Panc1 (cell line): ENCODE results near the gene TOLLIP. TPM values are rescaled to one million over a fixed set of nuclear protein-coding genes. Genes with fewer than 3 reads are reported as not detected.
"Not testable (repeated sequence)": the region's sequence is repeated elsewhere in the genome, so short reads cannot be mapped to it uniquely, and the experiment has no call there.

Experiments used
- ATAC-seq: fragments of 200-7000 bp; cut with Tn5 transposase; 2 replicates; pipeline ENCODE4 v1.9.1; 2020; ENCODE audit warnings: mild to moderate bottlenecking, moderate library complexity
- BruUV-seq: library from RNA; stranded (reverse); fragments of 400-500 nt; replicated peaks from 2 replicates; lab custom pipeline; 2021; lab: Mats Ljungman, UMichigan
- CTCF ChIA-PET: fragments of 300-600 bp; sonication (Branson Sonifier 250); formaldehyde crosslinking; loops from one replicate; lab custom pipeline; 2022; ENCODE audit warnings: antibody characterized with exemption; lab: Charles Lee
- POLR2A ChIA-PET: fragments of 300-600 bp; sonication (Branson Sonifier 250); formaldehyde crosslinking; loops from one replicate; lab custom pipeline; 2022; ENCODE audit warnings: antibody characterized with exemption; lab: Charles Lee
- DNase-seq: peaks from one replicate; pipeline ENCODE4 v3.0.0-alpha.2; 2010; ENCODE audit warnings: low read depth, low spot score
- H3K27ac ChIP-seq: 2 replicates; pipeline ENCODE4 v1.5.1; 2011; ENCODE audit warnings: mild to moderate bottlenecking, low read length, inconsistent platforms
- H3K27me3 ChIP-seq: fragments of 200-500 bp; sonication (Bioruptor generic); 2 replicates; pipeline ENCODE4 v1.6.0; 2014; ENCODE audit warnings: low read length, inconsistent platforms; ENCODE audit not compliant: control insufficient read depth, insufficient read depth
- H3K36me3 ChIP-seq: fragments of 200-500 bp; sonication (Bioruptor generic); 2 replicates; pipeline ENCODE4 v1.5.1; 2014; ENCODE audit warnings: inconsistent platforms, mild to moderate bottlenecking, low read length, moderate library complexity; ENCODE audit not compliant: control insufficient read depth, insufficient read depth
- H3K4me1 ChIP-seq: 2 replicates; pipeline ENCODE4 v1.5.1; 2011; ENCODE audit warnings: inconsistent platforms, mild to moderate bottlenecking, low read length, moderate library complexity; ENCODE audit not compliant: control insufficient read depth, insufficient read depth
- H3K4me3 ChIP-seq, 2 experiments: 2 replicates each; pipeline ENCODE4 v1.5.1; 2011 to 2012; ENCODE audit warnings: low read depth in 2 of 2, low read length in 2 of 2, mild to moderate bottlenecking in 2 of 2, inconsistent platforms in 1 of 2, moderate library complexity in 1 of 2
- H3K9me3 ChIP-seq: fragments of 200-500 bp; sonication (Bioruptor generic); 2 replicates; pipeline ENCODE4 v1.5.1; 2014; ENCODE audit warnings: low read depth, mild to moderate bottlenecking, inconsistent platforms, low read length, moderate library complexity; ENCODE audit not compliant: control insufficient read depth, insufficient read depth
- CTCF ChIP-seq: fragments of 450-650 bp; IDR thresholded peaks from 2 replicates; pipeline ENCODE4 v1.5.1; 2017; ENCODE audit warnings: mild to moderate bottlenecking
- POLR2AphosphoS5 ChIP-seq: IDR thresholded peaks from 2 replicates; pipeline ENCODE4 v1.6.1; 2012; ENCODE audit warnings: mild to moderate bottlenecking, low read depth, low read length, moderate library complexity
- REST ChIP-seq, 2 experiments: IDR thresholded peaks; 2 replicates each; pipeline ENCODE4 v1.6.1; 2011 to 2012; ENCODE audit warnings: low read depth in 2 of 2, control low read depth in 1 of 2, low read length in 1 of 2, mild to moderate bottlenecking in 1 of 2, moderate library complexity in 1 of 2; ENCODE audit not compliant: insufficient read depth in 1 of 2
- SIN3A ChIP-seq: IDR thresholded peaks from 2 replicates; pipeline ENCODE4 v1.6.1; 2012; ENCODE audit warnings: low read depth, mild to moderate bottlenecking, low read length, moderate library complexity, borderline replicate concordance; ENCODE audit not compliant: insufficient read depth
- TCF7L2 ChIP-seq: IDR thresholded peaks from 2 replicates; pipeline ENCODE4 v1.6.1; 2011; ENCODE audit warnings: mild to moderate bottlenecking, low read depth, low read length, inconsistent platforms
- in situ Hi-C: cut with HindIII; loops from 2 replicates; pipeline ENCODE4 v1.10.0; 2016; ENCODE audit warnings: low sequenced_read_pairs, low pct_unique_long_range_greater_than_20kb
- intact Hi-C: fragments of 100-400 bp; cut with micrococcal nuclease; formaldehyde crosslinking; loops from one replicate; pipeline ENCODE4 v1.10.0; 2022; ENCODE audit not compliant: unreplicated experiment
- total RNA-seq: library from RNA; stranded (reverse); gene quantifications from one replicate; pipeline ENCODE4 v1.2.1, GENCODE V29; 2021; ENCODE audit not compliant: unreplicated experiment

Gene TOLLIP
- total RNA-seq, 1 experiment from 2014 or later, result 141 TPM

- in situ Hi-C loops, result no loop called here
- no peak overlapping the region for H3K4me3 ChIP-seq
- no peaks in the 10 kb centered on the region for H3K9me3 ChIP-seq
- no peak for DNase-seq
- TF ChIP-seq REST (IDR thresholded peaks at IDR 0.05; ENCODE audit: insufficient read depth in 1 of 2, low read depth in 2 of 2, low read length in 1 of 2) (no peak), TCF7L2 (no peak)
- CTCF ChIA-PET, result interaction anchor here (0.6 kb wide), 1 partner anchor 938 kb away, joined by 5 read pairs; no protein-coding TSS in a partner anchor
- intact Hi-C loops, result no loop called here
- no TSS peak for BruUV-seq
- POLR2A ChIA-PET, result no interaction called here
- no peak for ATAC-seq
- peaks cover 35% of the 10 kb centered on the region for H3K4me1 ChIP-seq
- no peak overlapping the region for H3K27ac ChIP-seq
- H3K27me3 ChIP-seq, result no peaks in the 10 kb centered on the region
- H3K36me3 ChIP-seq, result no peaks in the 10 kb centered on the region
Measured at GRCh38 chr11:1348796-1349326, 39.4 kb upstream of the TOLLIP start.

GRCh38 chr11:1348146-1348795 lies 38.8 kb upstream of the TOLLIP start:
- no peak overlapping the region for H3K27ac ChIP-seq
- no peaks in the 10 kb centered on the region for H3K27me3 ChIP-seq
- ChIA-PET POLR2A (interaction anchor here (0.7 kb wide), 1 partner anchor 60 kb away, joined by 6 read pairs; no protein-coding TSS in a partner anchor), CTCF (interaction anchor here (0.6 kb wide), 1 partner anchor 937 kb away, joined by 5 read pairs; no protein-coding TSS in a partner anchor)
- in situ Hi-C loops, result no loop called here
- H3K9me3 ChIP-seq, result no peaks in the 10 kb centered on the region
- no peaks in the 10 kb centered on the region for H3K36me3 ChIP-seq
- H3K4me1 ChIP-seq, result peaks cover 29% of the 10 kb centered on the region
- DNase-seq (no peak), ATAC-seq (no peak)
- intact Hi-C loops, result no loop called here
- H3K4me3 ChIP-seq, result no peak overlapping the region
- TF ChIP-seq REST (IDR thresholded peaks at IDR 0.05; ENCODE audit: insufficient read depth in 1 of 2, low read depth in 2 of 2, low read length in 1 of 2) (no peak), TCF7L2 (no peak), SIN3A (no peak), POLR2AphosphoS5 (no peak), CTCF (no peak)
- no TSS peak for BruUV-seq

- DNase-seq, H3K27me3 ChIP-seq, intact Hi-C loops, CTCF ChIA-PET, H3K9me3 ChIP-seq, BruUV-seq, H3K4me3 ChIP-seq, H3K27ac ChIP-seq, in situ Hi-C loops, H3K36me3 ChIP-seq, ATAC-seq: not testable (repeated sequence)
- peaks cover 25% of the 10 kb centered on the region for H3K4me1 ChIP-seq
- POLR2A ChIA-PET, result interaction anchor here (0.6 to 0.7 kb wide), 2 partner anchors 36 to 61 kb away, joined by 4 to 6 read pairs; no protein-coding TSS in a partner anchor
Measured at GRCh38 chr11:1347411-1347999, 38.1 kb upstream of the TOLLIP start.
